Stomach (tissue), 4 donors: Measurements from ENCODE around the gene ANKS1B.

Source experiments
- POLR2A ChIP-seq, 4 donors: fragments of 450-650 bp; IDR thresholded peaks; one replicate each; pipeline ENCODE4 v1.6.1; 2016; ENCODE audit warnings: antibody characterized with exemption in 4 of 4, control low read depth in 2 of 4, mild to moderate bottlenecking in 1 of 4, moderate library complexity in 1 of 4
- POLR2AphosphoS5 ChIP-seq, 3 donors: sonication (generic); formaldehyde crosslinking; IDR thresholded peaks; one replicate each; pipeline ENCODE4 v1.6.1; 2016; ENCODE audit warnings: antibody characterized with exemption in 3 of 3
- TF ChIP-seq, protein P1 (sequence below), 7 experiments: fragments of 450-650 bp in 4 of 7; fragments of 200-600 bp in 3 of 7; sonication (generic) in 3 of 7; IDR thresholded peaks; one replicate each; pipeline ENCODE4 v1.5.1; 2016 to 2019; ENCODE audit warnings: antibody characterized with exemption in 7 of 7, control low read depth in 2 of 7, mild to moderate bottlenecking in 1 of 7

- TF ChIP-seq POLR2AphosphoS5 (IDR thresholded peaks at IDR 0.05) (no peak), POLR2A (IDR thresholded peaks at IDR 0.05) (no peak)
- TF ChIP-seq, protein P1, sequence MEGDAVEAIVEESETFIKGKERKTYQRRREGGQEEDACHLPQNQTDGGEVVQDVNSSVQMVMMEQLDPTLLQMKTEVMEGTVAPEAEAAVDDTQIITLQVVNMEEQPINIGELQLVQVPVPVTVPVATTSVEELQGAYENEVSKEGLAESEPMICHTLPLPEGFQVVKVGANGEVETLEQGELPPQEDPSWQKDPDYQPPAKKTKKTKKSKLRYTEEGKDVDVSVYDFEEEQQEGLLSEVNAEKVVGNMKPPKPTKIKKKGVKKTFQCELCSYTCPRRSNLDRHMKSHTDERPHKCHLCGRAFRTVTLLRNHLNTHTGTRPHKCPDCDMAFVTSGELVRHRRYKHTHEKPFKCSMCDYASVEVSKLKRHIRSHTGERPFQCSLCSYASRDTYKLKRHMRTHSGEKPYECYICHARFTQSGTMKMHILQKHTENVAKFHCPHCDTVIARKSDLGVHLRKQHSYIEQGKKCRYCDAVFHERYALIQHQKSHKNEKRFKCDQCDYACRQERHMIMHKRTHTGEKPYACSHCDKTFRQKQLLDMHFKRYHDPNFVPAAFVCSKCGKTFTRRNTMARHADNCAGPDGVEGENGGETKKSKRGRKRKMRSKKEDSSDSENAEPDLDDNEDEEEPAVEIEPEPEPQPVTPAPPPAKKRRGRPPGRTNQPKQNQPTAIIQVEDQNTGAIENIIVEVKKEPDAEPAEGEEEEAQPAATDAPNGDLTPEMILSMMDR (IDR thresholded peaks at IDR 0.05): no peak
These were observed 982.0 kb downstream of the ANKS1B start for GRCh38 chr12:99002731-99003130.
